OCI-LY1 (cell line): ENCODE data around the gene LDAH.

Experiments used
- CTCF ChIP-seq: fragments of 200-600 bp; sonication (generic), shearing (Covaris generic); IDR thresholded peaks from 2 replicates; pipeline ENCODE4 v1.5.1; 2017; ENCODE audit warnings: mild to moderate bottlenecking, antibody characterized with exemption, low read length, moderate library complexity, mixed read lengths
- EZH2 ChIP-seq: fragments of 200-600 bp; sonication (generic), shearing (Covaris generic); IDR thresholded peaks from 2 replicates; pipeline ENCODE4 v1.8.0; 2017; ENCODE audit warnings: borderline replicate concordance, mixed run types, mild to moderate bottlenecking, antibody characterized with exemption, low read length, moderate library complexity, mixed read lengths

- TF ChIP-seq CTCF (no peak), EZH2 (no peak)
These were observed 147.8 kb downstream of the LDAH start for GRCh38 chr2:20674974-20675679.
